Activated naive CD8-positive, alpha-beta T cell treated with anti-CD3 and anti-CD28 coated beads, Interleukin-2, amount 50 U/mL, for 24 hours (primary cell): ENCODE measurements around the gene TMCO4.
A peak's percentile ranks its signal among the peaks of the same experiment; 100 is the strongest.

ENCODE experiments used
- ATAC-seq: fragments of 150-1000 bp; cut with Tn5 transposase; one replicate; pipeline ENCODE4 v1.10.0; 2021
- DNase-seq: peaks from one replicate; pipeline ENCODE4 v3.0.0; 2021
- H3K27ac Mint-ChIP-seq: one replicate; pipeline ENCODE4 v1.8.0; 2021; ENCODE audit warnings: mild to moderate bottlenecking, mixed read lengths
- H3K27me3 Mint-ChIP-seq: one replicate; pipeline ENCODE4 v1.8.0; 2021; ENCODE audit warnings: mixed read lengths
- H3K36me3 Mint-ChIP-seq: one replicate; pipeline ENCODE4 v1.8.0; 2021; ENCODE audit warnings: low read depth, mixed read lengths
- H3K4me1 Mint-ChIP-seq: one replicate; pipeline ENCODE4 v1.8.0; 2021; ENCODE audit warnings: mixed read lengths
- H3K4me3 Mint-ChIP-seq: one replicate; pipeline ENCODE4 v1.8.0; 2021; ENCODE audit warnings: mild to moderate bottlenecking, moderate library complexity, mixed read lengths
- H3K9me3 Mint-ChIP-seq: one replicate; pipeline ENCODE4 v1.8.0; 2021; ENCODE audit warnings: mixed read lengths

Gene TMCO4

GRCh38 chr1:19775317-19775716 lies 24.4 kb downstream of the TMCO4 start:
- ATAC-seq (no peak), DNase-seq (no peak)
- Mint-ChIP-seq H3K27me3 (no peaks in the 10 kb centered on the region), H3K27ac (no peak overlapping the region), H3K4me3 (no peak overlapping the region), H3K9me3 (no peaks in the 10 kb centered on the region), H3K36me3 (peaks cover 23% of the 10 kb centered on the region), H3K4me1 (no peaks in the 10 kb centered on the region)

GRCh38 chr1:19774180-19774785 lies 25.4 kb downstream of the TMCO4 start:
- no peak overlapping the region for H3K27ac Mint-ChIP-seq
- H3K4me3 Mint-ChIP-seq: no peak overlapping the region
- H3K36me3 Mint-ChIP-seq: peaks cover 14% of the 10 kb centered on the region
- no peak for ATAC-seq
- no peak for DNase-seq
- H3K9me3 Mint-ChIP-seq: no peaks in the 10 kb centered on the region
- H3K4me1 Mint-ChIP-seq: no peaks in the 10 kb centered on the region
- no peaks in the 10 kb centered on the region for H3K27me3 Mint-ChIP-seq

- H3K27ac Mint-ChIP-seq: no peak overlapping the region
- peaks cover 8% of the 10 kb centered on the region for H3K36me3 Mint-ChIP-seq
- H3K4me3 Mint-ChIP-seq: no peak overlapping the region
- no peaks in the 10 kb centered on the region for H3K4me1 Mint-ChIP-seq
- ATAC-seq (no peak), DNase-seq (no peak)
- no peaks in the 10 kb centered on the region for H3K9me3 Mint-ChIP-seq
- no peaks in the 10 kb centered on the region for H3K27me3 Mint-ChIP-seq
Measured at GRCh38 chr1:19773485-19773884, 26.2 kb downstream of the TMCO4 start.

- DNase-seq: no peak
- H3K27ac Mint-ChIP-seq: no peak overlapping the region
- no peak overlapping the region for H3K4me3 Mint-ChIP-seq
- no peaks in the 10 kb centered on the region for H3K27me3 Mint-ChIP-seq
- H3K36me3 Mint-ChIP-seq: peaks cover 4% of the 10 kb centered on the region
- no peaks in the 10 kb centered on the region for H3K9me3 Mint-ChIP-seq
- no peaks in the 10 kb centered on the region for H3K4me1 Mint-ChIP-seq
- no peak for ATAC-seq
Measured at GRCh38 chr1:19772053-19772452, 27.7 kb downstream of the TMCO4 start.

GRCh38 chr1:19771350-19771749 lies 28.4 kb downstream of the TMCO4 start:
- H3K4me3 Mint-ChIP-seq: no peak overlapping the region
- H3K9me3 Mint-ChIP-seq: no peaks in the 10 kb centered on the region
- H3K4me1 Mint-ChIP-seq: peaks cover 4% of the 10 kb centered on the region
- no peaks in the 10 kb centered on the region for H3K27me3 Mint-ChIP-seq
- peaks cover 3% of the 10 kb centered on the region for H3K36me3 Mint-ChIP-seq
- DNase-seq: no peak
- ATAC-seq: no peak
- H3K27ac Mint-ChIP-seq: no peak overlapping the region

GRCh38 chr1:19770436-19771190 lies 29.1 kb downstream of the TMCO4 start:
- Mint-ChIP-seq H3K36me3 (peaks cover 5% of the 10 kb centered on the region), H3K4me3 (no peak overlapping the region), H3K9me3 (no peaks in the 10 kb centered on the region), H3K4me1 (peaks cover 11% of the 10 kb centered on the region), H3K27ac (no peak overlapping the region), H3K27me3 (no peaks in the 10 kb centered on the region)
- no peak for ATAC-seq
- DNase-seq: no peak

GRCh38 chr1:19769211-19769932 lies 30.3 kb downstream of the TMCO4 start:
- Mint-ChIP-seq H3K9me3 (no peaks in the 10 kb centered on the region), H3K27me3 (no peaks in the 10 kb centered on the region), H3K4me1 (peaks cover 20% of the 10 kb centered on the region), H3K27ac (no peak overlapping the region), H3K4me3 (no peak overlapping the region), H3K36me3 (peaks cover 8% of the 10 kb centered on the region)
- DNase-seq (no peak), ATAC-seq (no peak)

- peaks cover 20% of the 10 kb centered on the region for H3K4me1 Mint-ChIP-seq
- H3K9me3 Mint-ChIP-seq: no peaks in the 10 kb centered on the region
- H3K36me3 Mint-ChIP-seq: peaks cover 8% of the 10 kb centered on the region
- ATAC-seq: no peak
- DNase-seq: no peak
- no peak overlapping the region for H3K4me3 Mint-ChIP-seq
- no peaks in the 10 kb centered on the region for H3K27me3 Mint-ChIP-seq
- no peak overlapping the region for H3K27ac Mint-ChIP-seq
Measured at GRCh38 chr1:19768353-19769210, 31.1 kb downstream of the TMCO4 start.

GRCh38 chr1:19765623-19766022 lies 34.1 kb downstream of the TMCO4 start:
- DNase-seq (peak; percentile 37), ATAC-seq (peak; percentile 82)
- peaks cover 8% of the 10 kb centered on the region for H3K36me3 Mint-ChIP-seq
- H3K27me3 Mint-ChIP-seq: no peaks in the 10 kb centered on the region
- no peaks in the 10 kb centered on the region for H3K9me3 Mint-ChIP-seq
- no peak overlapping the region for H3K4me3 Mint-ChIP-seq
- H3K27ac Mint-ChIP-seq: peak overlapping the region; percentile 40
- peaks cover 20% of the 10 kb centered on the region for H3K4me1 Mint-ChIP-seq

GRCh38 chr1:19764848-19765247 lies 34.9 kb downstream of the TMCO4 start:
- DNase-seq (no peak), ATAC-seq (peak; percentile 17)
- Mint-ChIP-seq H3K27me3 (no peaks in the 10 kb centered on the region), H3K4me1 (peaks cover 20% of the 10 kb centered on the region), H3K4me3 (no peak overlapping the region), H3K27ac (peak overlapping the region; percentile 40), H3K36me3 (peaks cover 8% of the 10 kb centered on the region), H3K9me3 (no peaks in the 10 kb centered on the region)

- H3K27ac Mint-ChIP-seq: no peak overlapping the region
- H3K4me1 Mint-ChIP-seq: peaks cover 20% of the 10 kb centered on the region
- no peaks in the 10 kb centered on the region for H3K9me3 Mint-ChIP-seq
- ATAC-seq (no peak), DNase-seq (peak; percentile 54)
- peaks cover 8% of the 10 kb centered on the region for H3K36me3 Mint-ChIP-seq
- no peak overlapping the region for H3K4me3 Mint-ChIP-seq
- no peaks in the 10 kb centered on the region for H3K27me3 Mint-ChIP-seq
Measured at GRCh38 chr1:19762175-19762779, 37.4 kb downstream of the TMCO4 start.

GRCh38 chr1:19759740-19760089 lies 40.0 kb downstream of the TMCO4 start:
- Mint-ChIP-seq H3K9me3 (no peaks in the 10 kb centered on the region), H3K27me3 (no peaks in the 10 kb centered on the region), H3K4me1 (no peaks in the 10 kb centered on the region), H3K27ac (no peak overlapping the region), H3K36me3 (peaks cover 3% of the 10 kb centered on the region), H3K4me3 (no peak overlapping the region)
- ATAC-seq (no peak), DNase-seq (no peak)

GRCh38 chr1:19758227-19758830 lies 41.4 kb downstream of the TMCO4 start:
- Mint-ChIP-seq H3K36me3 (peaks cover 3% of the 10 kb centered on the region), H3K27me3 (no peaks in the 10 kb centered on the region), H3K27ac (no peak overlapping the region), H3K4me3 (no peak overlapping the region), H3K9me3 (no peaks in the 10 kb centered on the region), H3K4me1 (no peaks in the 10 kb centered on the region)
- no peak for ATAC-seq
- DNase-seq: no peak

GRCh38 chr1:19757641-19758040 lies 42.1 kb downstream of the TMCO4 start:
- Mint-ChIP-seq H3K27ac (no peak overlapping the region), H3K27me3 (no peaks in the 10 kb centered on the region), H3K4me1 (no peaks in the 10 kb centered on the region), H3K4me3 (no peak overlapping the region), H3K9me3 (no peaks in the 10 kb centered on the region), H3K36me3 (peaks cover 3% of the 10 kb centered on the region)
- DNase-seq: no peak
- no peak for ATAC-seq
